HEK293 (cell line): Measurements from ENCODE around the gene GPR132.

Source experiments
- CTCF ChIA-PET: fragments of 350-600 bp; formaldehyde crosslinking; extraction: SDS; loops from one replicate; lab custom pipeline; 2021; ENCODE audit warnings: antibody characterized with exemption; lab: Yijun Ruan, JAX
- POLR2A ChIA-PET: fragments of 300-600 bp; formaldehyde crosslinking; extraction: SDS; loops from one replicate; lab custom pipeline; 2020; ENCODE audit warnings: antibody characterized with exemption, inconsistent platforms; lab: Yijun Ruan, JAX
- H3K27ac ChIP-seq: fragments of 200-500 bp; sonication (Bioruptor generic); 2 replicates; pipeline ENCODE4 v1.5.1; 2014; ENCODE audit warnings: low read depth, low read length, control low read depth, inconsistent platforms; ENCODE audit errors: extremely low read depth
- H3K36me3 ChIP-seq, 2 experiments: fragments of 200-500 bp in 1 of 2; sonication (Bioruptor generic) in 1 of 2; 1 replicate in 1 of 2; 2 replicates in 1 of 2; pipeline ENCODE4 v1.5.1; 2014 to 2017; ENCODE audit warnings: inconsistent platforms in 2 of 2, low read length in 2 of 2; ENCODE audit not compliant: control insufficient read depth in 2 of 2, insufficient read depth in 1 of 2
- H3K4me1 ChIP-seq: fragments of 200-500 bp; sonication (Bioruptor generic); 2 replicates; pipeline ENCODE4 v1.5.1; 2014; ENCODE audit warnings: mild to moderate bottlenecking, low read length, inconsistent platforms; ENCODE audit not compliant: control insufficient read depth, insufficient read depth
- H3K4me3 ChIP-seq: 2 replicates; pipeline ENCODE4 v1.5.1; 2011; ENCODE audit warnings: low read depth, mild to moderate bottlenecking, control low read depth, low read length, moderate library complexity
- H3K9me3 ChIP-seq: fragments of 200-500 bp; sonication (Bioruptor generic); 2 replicates; pipeline ENCODE4 v1.5.1; 2014; ENCODE audit warnings: low read depth, low read length, inconsistent platforms; ENCODE audit not compliant: control insufficient read depth, insufficient read depth
- BCL11A ChIP-seq: fragments of 450-650 bp; formaldehyde crosslinking; IDR thresholded peaks from 2 replicates; pipeline ENCODE4 v1.5.1; 2016; ENCODE audit warnings: low read depth, missing biosample characterization, missing genetic modification characterization
- GLIS2 ChIP-seq: fragments of 450-650 bp; formaldehyde crosslinking; IDR thresholded peaks from 2 replicates; pipeline ENCODE4 v1.5.1; 2016; ENCODE audit warnings: missing biosample characterization, missing genetic modification characterization
- HIC1 ChIP-seq: fragments of 450-650 bp; formaldehyde crosslinking; IDR thresholded peaks from 2 replicates; pipeline ENCODE4 v1.5.1; 2016; ENCODE audit warnings: missing biosample characterization, missing genetic modification characterization
- KLF1 ChIP-seq: fragments of 450-650 bp; formaldehyde crosslinking; IDR thresholded peaks from 2 replicates; pipeline ENCODE4 v1.5.1; 2016; ENCODE audit warnings: missing biosample characterization, missing genetic modification characterization
- KLF9 ChIP-seq: fragments of 450-650 bp; formaldehyde crosslinking; IDR thresholded peaks from 2 replicates; pipeline ENCODE4 v1.5.1; 2016; ENCODE audit warnings: missing biosample characterization, missing genetic modification characterization, low read depth
- MYNN ChIP-seq: fragments of 450-650 bp; formaldehyde crosslinking; IDR thresholded peaks from 2 replicates; pipeline ENCODE4 v1.5.1; 2016; ENCODE audit warnings: missing biosample characterization, missing genetic modification characterization, borderline replicate concordance
- SP7 ChIP-seq: fragments of 450-650 bp; formaldehyde crosslinking; IDR thresholded peaks from 2 replicates; pipeline ENCODE4 v1.5.1; 2016; ENCODE audit warnings: missing biosample characterization, missing genetic modification characterization
- ZBTB10 ChIP-seq: fragments of 450-650 bp; formaldehyde crosslinking; IDR thresholded peaks from 2 replicates; pipeline ENCODE4 v1.5.1; 2016; ENCODE audit warnings: missing biosample characterization, missing genetic modification characterization
- ZBTB17 ChIP-seq: fragments of 450-650 bp; formaldehyde crosslinking; IDR thresholded peaks from 2 replicates; pipeline ENCODE4 v1.5.1; 2016; ENCODE audit warnings: missing biosample characterization, missing genetic modification characterization
- ZBTB20 ChIP-seq: fragments of 450-650 bp; formaldehyde crosslinking; IDR thresholded peaks from 2 replicates; pipeline ENCODE4 v1.5.1; 2016; ENCODE audit warnings: missing biosample characterization, missing genetic modification characterization
- ZBTB26 ChIP-seq: fragments of 450-650 bp; formaldehyde crosslinking; optimal IDR thresholded peaks from 2 replicates; pipeline ENCODE3; 2016; ENCODE audit warnings: missing biosample characterization, mild to moderate bottlenecking, missing genetic modification characterization
- ZBTB48 ChIP-seq: fragments of 450-650 bp; formaldehyde crosslinking; IDR thresholded peaks from 2 replicates; pipeline ENCODE4 v1.5.1; 2016; ENCODE audit warnings: missing biosample characterization, missing genetic modification characterization
- ZBTB8A ChIP-seq: fragments of 450-650 bp; formaldehyde crosslinking; IDR thresholded peaks from 2 replicates; pipeline ENCODE4 v1.5.1; 2016; ENCODE audit warnings: missing biosample characterization, missing genetic modification characterization
- ZFP41 ChIP-seq: fragments of 450-650 bp; formaldehyde crosslinking; IDR thresholded peaks from 2 replicates; pipeline ENCODE4 v1.5.1; 2016; ENCODE audit warnings: missing biosample characterization, missing genetic modification characterization, borderline replicate concordance
- ZFP69B ChIP-seq: fragments of 450-650 bp; formaldehyde crosslinking; IDR thresholded peaks from 2 replicates; pipeline ENCODE4 v1.5.1; 2016; ENCODE audit warnings: missing biosample characterization, missing genetic modification characterization
- ZNF175 ChIP-seq: fragments of 450-650 bp; formaldehyde crosslinking; IDR thresholded peaks from 2 replicates; pipeline ENCODE4 v1.5.1; 2016; ENCODE audit warnings: missing biosample characterization, missing genetic modification characterization
- ZNF2 ChIP-seq: fragments of 450-650 bp; formaldehyde crosslinking; IDR thresholded peaks from 2 replicates; pipeline ENCODE4 v1.5.1; 2016; ENCODE audit warnings: missing biosample characterization, missing genetic modification characterization
- ZNF335 ChIP-seq: fragments of 450-650 bp; formaldehyde crosslinking; conservative IDR thresholded peaks from 2 replicates; pipeline ENCODE4 v1.5.1; 2016; ENCODE audit warnings: missing biosample characterization, missing genetic modification characterization
- ZNF341 ChIP-seq: fragments of 450-650 bp; formaldehyde crosslinking; IDR thresholded peaks from 2 replicates; pipeline ENCODE4; 2016; ENCODE audit warnings: low read depth, missing biosample characterization, missing genetic modification characterization
- ZNF501 ChIP-seq: fragments of 450-650 bp; formaldehyde crosslinking; IDR thresholded peaks from 2 replicates; pipeline ENCODE4 v1.5.1; 2016; ENCODE audit warnings: missing biosample characterization, missing genetic modification characterization
- ZNF530 ChIP-seq: fragments of 450-650 bp; formaldehyde crosslinking; IDR thresholded peaks from 2 replicates; pipeline ENCODE4 v1.5.1; 2016; ENCODE audit warnings: low read depth, missing biosample characterization, missing genetic modification characterization
- ZNF585B ChIP-seq: fragments of 450-650 bp; formaldehyde crosslinking; IDR thresholded peaks from 2 replicates; pipeline ENCODE4 v1.5.1; 2016; ENCODE audit warnings: missing biosample characterization, missing genetic modification characterization
- ZNF600 ChIP-seq: fragments of 450-650 bp; formaldehyde crosslinking; IDR thresholded peaks from 2 replicates; pipeline ENCODE4 v1.5.1; 2016; ENCODE audit warnings: missing biosample characterization, missing genetic modification characterization
- ZNF623 ChIP-seq: fragments of 450-650 bp; formaldehyde crosslinking; IDR thresholded peaks from 2 replicates; pipeline ENCODE4 v1.5.1; 2016; ENCODE audit warnings: missing biosample characterization, missing genetic modification characterization
- ZNF629 ChIP-seq: fragments of 450-650 bp; formaldehyde crosslinking; IDR thresholded peaks from 2 replicates; pipeline ENCODE4 v1.5.1; 2017; ENCODE audit warnings: missing biosample characterization, missing genetic modification characterization
- ZNF701 ChIP-seq: fragments of 450-650 bp; formaldehyde crosslinking; IDR thresholded peaks from 2 replicates; pipeline ENCODE4 v1.5.1; 2016; ENCODE audit warnings: missing biosample characterization, missing genetic modification characterization
- ZSCAN23 ChIP-seq: fragments of 450-650 bp; formaldehyde crosslinking; IDR thresholded peaks from 2 replicates; pipeline ENCODE4 v1.5.1; 2016; ENCODE audit warnings: missing biosample characterization, missing genetic modification characterization
- ZXDB ChIP-seq: fragments of 450-650 bp; formaldehyde crosslinking; IDR thresholded peaks from 2 replicates; pipeline ENCODE4 v1.5.1; 2016; ENCODE audit warnings: missing biosample characterization, missing genetic modification characterization

Gene GPR132

GRCh38 chr14:105092171-105093037 is 27.2 kb upstream of the GPR132 start:
- no peaks in the 10 kb centered on the region for H3K9me3 ChIP-seq
- H3K27ac ChIP-seq = peak overlapping the region; percentile 24; the same call in 1 of the 2 replicates
- H3K36me3 ChIP-seq = no peaks in the 10 kb centered on the region
- ChIA-PET POLR2A (no interaction called here), CTCF (interaction anchor here (0.7 to 2.9 kb wide), 3 partner anchors 14 to 259 kb away, joined by 3 to 10 read pairs (median 3); no protein-coding TSS in a partner anchor)
- peak; percentile 43; the same call in 1 of the 2 replicates for TF ChIP-seq ZNF341
- 0 out of 2 replicates have a peak, but pooled peaks have one; percentile 18 for TF ChIP-seq ZNF629
- TF ChIP-seq GLIS2 (tag by site-specific recombination) = peak; percentile 81
- TF ChIP-seq ZFP69B (tag by site-specific recombination) = 0 out of 2 replicates have a peak, but pooled peaks have one; percentile 10
- TF ChIP-seq ZNF585B (tag by site-specific recombination) = no peak
- TF ChIP-seq ZNF335 (tag by site-specific recombination) = peak; percentile 83
- no peak for TF ChIP-seq ZNF175
- 0 out of 2 replicates have a peak, but pooled peaks have one; percentile 32 for TF ChIP-seq SP7 (tag by site-specific recombination)
- TF ChIP-seq ZNF501 (tag by site-specific recombination) = 0 out of 2 replicates have a peak, but pooled peaks have one; percentile 26
- TF ChIP-seq ZBTB26 (tag by site-specific recombination) = no peak
- peak; percentile 33; the same call in 1 of the 2 replicates for TF ChIP-seq BCL11A (tag by site-specific recombination)
- 0 out of 2 replicates have a peak, but pooled peaks have one; percentile 1 for TF ChIP-seq ZNF600 (tag by site-specific recombination)
- peak; percentile 29; the same call in 1 of the 2 replicates for TF ChIP-seq ZNF2 (tag by site-specific recombination)
- peak; percentile 70 for TF ChIP-seq ZBTB8A (tag by site-specific recombination)
- TF ChIP-seq ZFP41 = no peak
- TF ChIP-seq ZBTB10 (tag by site-specific recombination) = peak; percentile 75; the same call in 1 of the 2 replicates
- TF ChIP-seq ZSCAN23 = no peak
- TF ChIP-seq HIC1 (tag by site-specific recombination) = peak; percentile 88
- peak; percentile 40; the same call in 1 of the 2 replicates for TF ChIP-seq KLF9 (tag by site-specific recombination)
- peak; percentile 45; the same call in 1 of the 2 replicates for TF ChIP-seq ZBTB20 (tag by site-specific recombination)
- TF ChIP-seq KLF1 = 0 out of 2 replicates have a peak, but pooled peaks have one; percentile 13
- peak; percentile 53; the same call in 1 of the 2 replicates for TF ChIP-seq ZBTB48
- TF ChIP-seq ZNF701 (tag by site-specific recombination) = no peak
- no peak for TF ChIP-seq ZNF530 (tag by site-specific recombination)
- 0 out of 2 replicates have a peak, but pooled peaks have one; percentile 16 for TF ChIP-seq ZXDB (tag by site-specific recombination)
- TF ChIP-seq MYNN (tag by site-specific recombination) = no peak
- TF ChIP-seq ZBTB17 (tag by site-specific recombination) = peak; percentile 63
- TF ChIP-seq ZNF623 (tag by site-specific recombination) = no peak
- H3K4me1 ChIP-seq = peaks cover 7% of the 10 kb centered on the region
- H3K4me3 ChIP-seq = no peak overlapping the region
